Stomach smooth muscle (tissue), 2 donors: Measurements from ENCODE around the gene GPRASP3.
"Not testable (repeated sequence)": the region's sequence is repeated elsewhere in the genome, so short reads cannot be mapped to it uniquely, and the experiment has no call there.

Source experiments
- H3K27ac ChIP-seq: one replicate; pipeline ENCODE4 v1.7.0; 2013; ENCODE audit warnings: mild to moderate bottlenecking, low read length, inconsistent platforms
- H3K27me3 ChIP-seq, 2 donors: one replicate each; pipeline ENCODE4 v1.7.0; 2013; ENCODE audit warnings: low read length in 2 of 2; ENCODE audit not compliant: insufficient read depth in 2 of 2, control insufficient read depth in 1 of 2
- H3K36me3 ChIP-seq, 2 donors: one replicate each; pipeline ENCODE4 v1.7.0; 2013; ENCODE audit warnings: low read length in 2 of 2; ENCODE audit not compliant: control insufficient read depth in 2 of 2, insufficient read depth in 2 of 2
- H3K4me1 ChIP-seq: one replicate; pipeline ENCODE4 v1.7.0; 2013; ENCODE audit warnings: low read length; ENCODE audit not compliant: control insufficient read depth, insufficient read depth
- H3K4me3 ChIP-seq, 2 donors: one replicate each; pipeline ENCODE4 v1.7.0; 2013; ENCODE audit warnings: low read length in 2 of 2
- H3K9ac ChIP-seq, 2 donors: one replicate each; pipeline ENCODE4 v1.7.0; 2013; ENCODE audit warnings: low read length in 2 of 2, mild to moderate bottlenecking in 1 of 2
- H3K9me3 ChIP-seq, 2 donors: one replicate each; pipeline ENCODE4 v1.7.0; 2013; ENCODE audit warnings: low read length in 2 of 2; ENCODE audit not compliant: control insufficient read depth in 2 of 2
- donor health status: healthy.
- donor health status: Pancreatic carcinoma.

The GPRASP3 gene

GRCh38 chrX:102712216-102712966 lies 8.2 kb upstream of the GPRASP3 start, which contains the start of gene GPRASP2:
Gene GPRASP2, plus strand, starts transcription at chrX:102712448. Its CDS starts 2,422 bp downstream, at chrX:102714870.
- Histone ChIP-seq H3K9me3 (no peaks in the 10 kb centered on the region), H3K36me3 (no peaks in the 10 kb centered on the region), H3K4me1 (peaks cover 6% of the 10 kb centered on the region), H3K27me3 (peaks cover 0 to 8% of the 10 kb centered on the region in 2 donors), H3K4me3 (peak within 1 kb of the TSS; percentile 68 to 79), H3K9ac (peak within 1 kb of the TSS; percentile 81 to 93), H3K27ac (peak within 1 kb of the TSS; percentile 85)

- Histone ChIP-seq H3K4me1 (peaks cover 6% of the 10 kb centered on the region), H3K9ac (peak overlapping the region; percentile 81 to 93), H3K27ac (peak overlapping the region; percentile 85), H3K36me3 (no peaks in the 10 kb centered on the region), H3K4me3 (peak overlapping the region; percentile 68 to 79), H3K9me3 (no peaks in the 10 kb centered on the region), H3K27me3 (peaks cover 0 to 8% of the 10 kb centered on the region in 2 donors)
Measured at GRCh38 chrX:102712981-102713625, 7.4 kb upstream of the GPRASP3 start.

- Histone ChIP-seq H3K27ac (no peak overlapping the region), H3K27me3 (peaks cover 0 to 6% of the 10 kb centered on the region in 2 donors), H3K9me3 (no peaks in the 10 kb centered on the region), H3K4me3 (no peak overlapping the region), H3K36me3 (no peaks in the 10 kb centered on the region), H3K9ac (no peak overlapping the region), H3K4me1 (peaks cover 7% of the 10 kb centered on the region)
Measured at GRCh38 chrX:102714994-102715393, 5.5 kb upstream of the GPRASP3 start.

GRCh38 chrX:102715967-102716366 lies 4.6 kb upstream of the GPRASP3 start:
- H3K4me1 ChIP-seq = peaks cover 11% of the 10 kb centered on the region
- H3K27me3 ChIP-seq = peaks cover 0 to 11% of the 10 kb centered on the region in 2 donors
- no peak overlapping the region for H3K9ac ChIP-seq

GRCh38 chrX:102721169-102721506 lies 595 bp downstream of the GPRASP3 start:
- H3K27me3 ChIP-seq, H3K4me1 ChIP-seq, H3K9me3 ChIP-seq, H3K27ac ChIP-seq, H3K36me3 ChIP-seq: not testable (repeated sequence)
- peak overlapping the region; percentile 57 to 85 for H3K9ac ChIP-seq
- peak overlapping the region; percentile 82 for H3K4me3 ChIP-seq

More at GRCh38 chrX:102715967-102716366, 4.6 kb upstream of the GPRASP3 start:
- no peaks in the 10 kb centered on the region for H3K36me3 ChIP-seq
- no peak overlapping the region for H3K27ac ChIP-seq
- no peak overlapping the region for H3K4me3 ChIP-seq
- H3K9me3 ChIP-seq = no peaks in the 10 kb centered on the region

GRCh38 chrX:102723456-102723855 lies 2.9 kb downstream of the GPRASP3 start:
- Histone ChIP-seq H3K27ac (no peak overlapping the region), H3K4me3 (no peak overlapping the region), H3K9me3 (no peaks in the 10 kb centered on the region), H3K36me3 (peaks cover 0 to 3% of the 10 kb centered on the region in 2 donors), H3K9ac (no peak overlapping the region), H3K27me3 (peaks cover 0 to 4% of the 10 kb centered on the region in 2 donors), H3K4me1 (peaks cover 5% of the 10 kb centered on the region)

GRCh38 chrX:102727761-102728160 lies 7.2 kb downstream of the GPRASP3 start:
- Histone ChIP-seq H3K9ac (no peak overlapping the region), H3K27me3 (peaks cover 0 to 2% of the 10 kb centered on the region in 2 donors), H3K27ac (no peak overlapping the region), H3K4me3 (no peak overlapping the region), H3K4me1 (no peaks in the 10 kb centered on the region), H3K9me3 (no peaks in the 10 kb centered on the region), H3K36me3 (peaks cover 0 to 3% of the 10 kb centered on the region in 2 donors)

- no peak overlapping the region for H3K27ac ChIP-seq
- no peaks in the 10 kb centered on the region for H3K9me3 ChIP-seq
- H3K9ac ChIP-seq = no peak overlapping the region
- H3K4me3 ChIP-seq = no peak overlapping the region
- no peaks in the 10 kb centered on the region for H3K4me1 ChIP-seq
- peaks cover 0 to 2% of the 10 kb centered on the region in 2 donors for H3K27me3 ChIP-seq
- peaks cover 0 to 3% of the 10 kb centered on the region in 2 donors for H3K36me3 ChIP-seq
Measured at GRCh38 chrX:102728646-102729045, 8.1 kb downstream of the GPRASP3 start.

GRCh38 chrX:102739657-102740056 lies 19.1 kb downstream of the GPRASP3 start:
- H3K9ac ChIP-seq = no peak overlapping the region
- H3K4me3 ChIP-seq = no peak overlapping the region
- no peak overlapping the region for H3K27ac ChIP-seq
- H3K27me3 ChIP-seq = peaks cover 0 to 3% of the 10 kb centered on the region in 2 donors
- H3K4me1 ChIP-seq = no peaks in the 10 kb centered on the region
- no peaks in the 10 kb centered on the region for H3K9me3 ChIP-seq
- no peaks in the 10 kb centered on the region for H3K36me3 ChIP-seq

GRCh38 chrX:102744307-102744706 lies 23.8 kb downstream of the GPRASP3 start:
- Histone ChIP-seq H3K36me3 (no peaks in the 10 kb centered on the region), H3K27me3 (peaks cover 0 to 9% of the 10 kb centered on the region in 2 donors)

GRCh38 chrX:102745513-102745856 lies 24.9 kb downstream of the GPRASP3 start:
- Histone ChIP-seq H3K4me1 (peaks cover 3% of the 10 kb centered on the region), H3K9me3 (no peaks in the 10 kb centered on the region), H3K36me3 (no peaks in the 10 kb centered on the region), H3K9ac (no peak overlapping the region), H3K27me3 (peaks cover 0 to 6% of the 10 kb centered on the region in 2 donors), H3K4me3 (peak overlapping the region; percentile 65 to 76), H3K27ac (no peak overlapping the region)

More at GRCh38 chrX:102744307-102744706, 23.8 kb downstream of the GPRASP3 start:
- Histone ChIP-seq H3K9ac (no peak overlapping the region), H3K27ac (no peak overlapping the region), H3K9me3 (no peaks in the 10 kb centered on the region), H3K4me1 (peaks cover 3% of the 10 kb centered on the region), H3K4me3 (no peak overlapping the region)
